ENCODE results near the gene CR1L.
"Not testable (repeated sequence)": the region's sequence is repeated elsewhere in the genome, so short reads cannot be mapped to it uniquely, and the experiment has no call there.

CR1L gene

DNA sequence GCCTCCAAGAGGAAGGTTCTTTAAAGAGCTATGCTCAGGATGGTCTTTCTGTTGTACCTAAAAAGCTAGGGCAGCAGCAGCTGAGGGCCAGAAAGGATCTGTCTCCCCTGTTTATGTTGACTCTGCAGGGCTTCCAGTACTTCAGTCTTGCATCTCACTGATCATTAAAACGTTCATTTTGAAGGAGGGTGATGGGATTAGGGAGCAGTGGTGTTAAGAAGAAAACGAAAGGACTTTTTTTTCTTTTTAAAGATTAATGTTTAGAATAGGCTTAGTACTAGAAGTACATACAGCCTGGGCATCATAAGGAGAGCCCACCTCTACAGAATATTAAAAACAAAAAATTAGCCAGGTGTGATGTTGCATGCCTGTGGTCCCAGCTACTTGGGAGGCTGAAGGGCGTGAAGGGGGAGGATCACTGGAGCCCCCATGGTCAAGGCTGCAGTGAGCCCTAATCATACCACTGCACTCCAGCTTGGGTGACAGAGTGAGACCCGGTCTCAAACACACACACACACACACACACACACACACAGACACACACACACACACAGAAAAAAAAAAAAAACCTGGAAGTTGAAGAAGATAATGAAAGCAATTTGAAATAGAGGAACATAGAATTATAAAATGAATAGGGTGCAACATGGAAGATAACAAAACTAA is 2.9 kb downstream of the CR1L start:
- no peak overlapping the region for H3K27ac ChIP-seq (ENCODE audit: low read length)
- peaks cover 0 to 6% of the 10 kb centered on the region in 2 donors for H3K4me1 ChIP-seq (ENCODE audit: control insufficient read depth in 1 of 2, insufficient read depth in 2 of 2, low read length in 2 of 2)
- no peaks in the 10 kb centered on the region for H3K27me3 ChIP-seq (ENCODE audit: low read depth, low read length)
- no peak overlapping the region for H3K4me3 ChIP-seq (ENCODE audit: low read depth in 1 of 2, low read length in 2 of 2)
- H3K36me3 ChIP-seq (ENCODE audit: control insufficient read depth in 1 of 2, insufficient read depth in 2 of 2, low read length in 2 of 2): no peaks in the 10 kb centered on the region
- no peaks in the 10 kb centered on the region for H3K9me3 ChIP-seq (ENCODE audit: control insufficient read depth in 1 of 2, low read length in 2 of 2)

- no peaks in the 10 kb centered on the region for H3K9me3 ChIP-seq (ENCODE audit: control insufficient read depth in 1 of 2, low read length in 2 of 2)
- H3K4me1 ChIP-seq (ENCODE audit: control insufficient read depth in 1 of 2, insufficient read depth in 2 of 2, low read length in 2 of 2): peaks cover 0 to 6% of the 10 kb centered on the region in 2 donors
- no peak overlapping the region for H3K4me3 ChIP-seq (ENCODE audit: low read depth in 1 of 2, low read length in 2 of 2)
- no peaks in the 10 kb centered on the region for H3K36me3 ChIP-seq (ENCODE audit: control insufficient read depth in 1 of 2, insufficient read depth in 2 of 2, low read length in 2 of 2)
- no peaks in the 10 kb centered on the region for H3K27me3 ChIP-seq (ENCODE audit: low read depth, low read length)
- no peak overlapping the region for H3K27ac ChIP-seq (ENCODE audit: low read length)
Observed at GRCh38 chr1:207648334-207649209, 3.6 kb downstream of the CR1L start.

GRCh38 chr1:207649210-207649753 is 4.3 kb downstream of the CR1L start:
- Histone ChIP-seq H3K36me3 (ENCODE audit: control insufficient read depth in 1 of 2, insufficient read depth in 2 of 2, low read length in 2 of 2) (no peaks in the 10 kb centered on the region), H3K27me3 (ENCODE audit: low read depth, low read length) (no peaks in the 10 kb centered on the region), H3K27ac (ENCODE audit: low read length) (no peak overlapping the region), H3K4me1 (ENCODE audit: control insufficient read depth in 1 of 2, insufficient read depth in 2 of 2, low read length in 2 of 2) (peaks cover 0 to 3% of the 10 kb centered on the region in 2 donors), H3K9me3 (ENCODE audit: control insufficient read depth in 1 of 2, low read length in 2 of 2) (no peaks in the 10 kb centered on the region), H3K4me3 (ENCODE audit: low read depth in 1 of 2, low read length in 2 of 2) (no peak overlapping the region)

DNA sequence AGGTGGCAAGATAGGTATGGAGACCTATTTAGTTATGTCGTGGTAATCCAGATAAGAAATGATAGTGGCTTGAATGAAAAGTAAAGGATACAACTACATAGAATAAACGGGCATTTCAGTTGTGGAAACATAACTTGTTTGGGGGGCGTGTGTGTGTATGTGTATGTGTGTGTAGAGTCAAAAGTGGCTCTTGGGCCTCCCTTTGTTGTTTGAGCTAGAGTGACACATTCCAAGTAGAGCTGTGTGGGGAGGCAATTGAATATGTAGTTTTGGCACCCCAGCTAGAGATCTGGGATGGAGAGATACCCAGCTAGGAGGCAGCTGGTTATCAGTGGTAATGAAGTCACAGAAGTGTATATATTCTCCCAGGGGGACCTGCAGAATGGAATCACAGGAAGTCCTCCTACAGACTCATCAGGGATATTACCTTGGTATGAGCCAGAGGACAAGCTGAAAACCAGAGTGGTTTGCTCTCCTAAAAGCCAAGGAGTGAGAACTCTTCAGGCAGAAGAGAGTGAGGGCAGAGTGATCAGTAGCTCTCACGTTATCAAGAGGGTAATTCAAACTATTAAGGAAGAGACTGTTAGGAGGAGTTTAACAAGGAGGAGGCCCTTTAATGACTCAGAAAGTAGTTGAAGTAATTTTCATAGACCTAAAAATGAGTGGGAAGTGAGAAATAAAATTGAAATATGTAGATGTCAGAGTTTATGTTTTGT is 5.1 kb downstream of the CR1L start:
- H3K36me3 ChIP-seq (ENCODE audit: control insufficient read depth in 1 of 2, insufficient read depth in 2 of 2, low read length in 2 of 2): no peaks in the 10 kb centered on the region
- H3K27me3 ChIP-seq (ENCODE audit: low read depth, low read length): no peaks in the 10 kb centered on the region
- H3K4me1 ChIP-seq (ENCODE audit: control insufficient read depth in 1 of 2, insufficient read depth in 2 of 2, low read length in 2 of 2): no peaks in the 10 kb centered on the region
- no peak overlapping the region for H3K27ac ChIP-seq (ENCODE audit: low read length)
- no peaks in the 10 kb centered on the region for H3K9me3 ChIP-seq (ENCODE audit: control insufficient read depth in 1 of 2, low read length in 2 of 2)
- no peak overlapping the region for H3K4me3 ChIP-seq (ENCODE audit: low read depth in 1 of 2, low read length in 2 of 2)

GRCh38 chr1:207651583-207651982 is 6.7 kb downstream of the CR1L start:
- Histone ChIP-seq H3K27ac (ENCODE audit: low read length) (no peak overlapping the region), H3K36me3 (ENCODE audit: control insufficient read depth in 1 of 2, insufficient read depth in 2 of 2, low read length in 2 of 2) (no peaks in the 10 kb centered on the region), H3K27me3 (ENCODE audit: low read depth, low read length) (no peaks in the 10 kb centered on the region), H3K9me3 (ENCODE audit: control insufficient read depth in 1 of 2, low read length in 2 of 2) (no peaks in the 10 kb centered on the region), H3K4me3 (ENCODE audit: low read depth in 1 of 2, low read length in 2 of 2) (no peak overlapping the region), H3K4me1 (ENCODE audit: control insufficient read depth in 1 of 2, insufficient read depth in 2 of 2, low read length in 2 of 2) (no peaks in the 10 kb centered on the region)

DNA sequence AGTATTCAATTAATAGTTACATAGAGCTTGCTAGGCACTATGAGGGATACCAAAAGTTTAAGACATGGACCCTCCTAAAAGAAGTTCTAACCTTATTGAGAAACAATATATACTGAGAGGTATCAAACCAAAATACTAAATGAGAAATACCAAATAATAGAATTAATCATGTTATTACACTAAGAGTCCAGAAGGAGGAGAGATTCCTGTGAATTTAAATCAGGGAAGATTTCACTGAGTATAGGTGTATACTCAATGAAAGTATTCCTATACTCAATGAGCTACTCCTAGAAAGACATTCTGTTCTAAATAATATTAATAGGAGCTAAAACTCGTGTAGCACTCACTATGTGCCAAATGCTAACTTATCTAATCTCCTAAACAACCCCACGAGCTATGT is 9.4 kb downstream of the CR1L start:
- H3K4me1 ChIP-seq (ENCODE audit: control insufficient read depth in 1 of 2, insufficient read depth in 2 of 2, low read length in 2 of 2): no peaks in the 10 kb centered on the region
- no peaks in the 10 kb centered on the region for H3K27me3 ChIP-seq (ENCODE audit: low read depth, low read length)
- no peaks in the 10 kb centered on the region for H3K9me3 ChIP-seq (ENCODE audit: control insufficient read depth in 1 of 2, low read length in 2 of 2)
- no peak overlapping the region for H3K27ac ChIP-seq (ENCODE audit: low read length)
- no peak overlapping the region for H3K4me3 ChIP-seq (ENCODE audit: low read depth in 1 of 2, low read length in 2 of 2)
- no peaks in the 10 kb centered on the region for H3K36me3 ChIP-seq (ENCODE audit: control insufficient read depth in 1 of 2, insufficient read depth in 2 of 2, low read length in 2 of 2)

DNA sequence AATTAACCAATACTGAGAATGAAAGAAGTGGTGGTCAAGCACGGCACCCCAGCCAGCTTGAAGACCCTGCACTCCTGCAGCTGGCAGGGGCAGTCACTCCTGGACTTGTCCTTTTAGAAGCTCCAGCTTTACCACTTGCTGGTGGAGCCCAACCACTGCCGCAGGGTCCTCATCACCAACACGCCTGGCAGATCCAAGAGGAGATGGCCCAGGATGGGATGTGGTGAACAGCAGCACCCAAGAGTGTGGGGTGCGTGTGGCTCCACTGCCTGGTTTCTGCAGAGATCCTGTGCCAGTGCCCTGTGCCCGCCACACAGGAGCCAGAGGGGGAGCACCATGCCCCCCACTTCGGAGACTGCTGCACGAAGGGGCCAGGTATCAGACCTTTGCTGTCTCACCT is 13.5 kb downstream of the CR1L start:
- Histone ChIP-seq H3K27me3 (ENCODE audit: low read depth, low read length) (no peaks in the 10 kb centered on the region), H3K4me3 (ENCODE audit: low read depth in 1 of 2, low read length in 2 of 2) (no peak overlapping the region), H3K4me1 (ENCODE audit: control insufficient read depth in 1 of 2, insufficient read depth in 2 of 2, low read length in 2 of 2) (no peaks in the 10 kb centered on the region)

DNA sequence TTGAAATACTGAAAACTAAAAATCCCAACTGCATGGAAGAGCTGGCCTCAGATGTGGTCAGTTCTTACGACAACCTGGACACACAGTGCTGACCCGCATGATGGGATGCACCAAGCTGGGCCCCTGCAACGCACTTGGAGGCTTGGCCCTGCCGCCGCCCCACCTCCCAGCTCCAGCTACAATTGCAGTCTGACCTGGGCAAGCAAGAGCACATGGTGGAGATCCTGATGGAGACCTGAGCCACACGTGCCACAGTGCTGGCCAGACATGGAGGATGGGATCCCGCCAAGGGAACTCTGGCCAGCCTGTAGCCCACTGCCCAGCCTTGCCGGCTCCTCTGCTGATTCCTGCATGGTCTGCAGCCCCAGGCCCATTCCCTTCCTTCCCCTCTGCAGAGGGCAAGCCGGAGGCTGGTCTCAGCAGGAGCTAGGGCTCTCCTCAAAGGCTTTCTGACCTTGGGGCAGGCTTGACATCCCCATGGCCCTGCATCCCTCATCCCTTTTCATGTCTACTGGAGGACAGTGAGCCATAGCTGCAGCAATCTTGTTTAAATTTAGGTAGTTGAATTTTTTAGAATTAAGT is 14.1 kb downstream of the CR1L start:
- Histone ChIP-seq H3K27me3 (ENCODE audit: low read depth, low read length) (no peaks in the 10 kb centered on the region), H3K27ac (ENCODE audit: low read length) (no peak overlapping the region), H3K4me3 (ENCODE audit: low read depth in 1 of 2, low read length in 2 of 2) (no peak overlapping the region), H3K4me1 (ENCODE audit: control insufficient read depth in 1 of 2, insufficient read depth in 2 of 2, low read length in 2 of 2) (no peaks in the 10 kb centered on the region), H3K9me3 (ENCODE audit: control insufficient read depth in 1 of 2, low read length in 2 of 2) (no peaks in the 10 kb centered on the region), H3K36me3 (ENCODE audit: control insufficient read depth in 1 of 2, insufficient read depth in 2 of 2, low read length in 2 of 2) (no peaks in the 10 kb centered on the region)

More for the DNA sequence above, 13.5 kb downstream of the CR1L start:
- Histone ChIP-seq H3K9me3 (ENCODE audit: control insufficient read depth in 1 of 2, low read length in 2 of 2) (no peaks in the 10 kb centered on the region), H3K36me3 (ENCODE audit: control insufficient read depth in 1 of 2, insufficient read depth in 2 of 2, low read length in 2 of 2) (no peaks in the 10 kb centered on the region), H3K27ac (ENCODE audit: low read length) (no peak overlapping the region)

GRCh38 chr1:207659545-207660153 is 14.7 kb downstream of the CR1L start:
- Histone ChIP-seq H3K27me3 (ENCODE audit: low read depth, low read length) (no peaks in the 10 kb centered on the region), H3K4me1 (ENCODE audit: control insufficient read depth in 1 of 2, insufficient read depth in 2 of 2, low read length in 2 of 2) (no peaks in the 10 kb centered on the region), H3K27ac (ENCODE audit: low read length) (no peak overlapping the region), H3K4me3 (ENCODE audit: low read depth in 1 of 2, low read length in 2 of 2) (no peak overlapping the region), H3K36me3 (ENCODE audit: control insufficient read depth in 1 of 2, insufficient read depth in 2 of 2, low read length in 2 of 2) (no peaks in the 10 kb centered on the region), H3K9me3 (ENCODE audit: control insufficient read depth in 1 of 2, low read length in 2 of 2) (no peaks in the 10 kb centered on the region)

DNA sequence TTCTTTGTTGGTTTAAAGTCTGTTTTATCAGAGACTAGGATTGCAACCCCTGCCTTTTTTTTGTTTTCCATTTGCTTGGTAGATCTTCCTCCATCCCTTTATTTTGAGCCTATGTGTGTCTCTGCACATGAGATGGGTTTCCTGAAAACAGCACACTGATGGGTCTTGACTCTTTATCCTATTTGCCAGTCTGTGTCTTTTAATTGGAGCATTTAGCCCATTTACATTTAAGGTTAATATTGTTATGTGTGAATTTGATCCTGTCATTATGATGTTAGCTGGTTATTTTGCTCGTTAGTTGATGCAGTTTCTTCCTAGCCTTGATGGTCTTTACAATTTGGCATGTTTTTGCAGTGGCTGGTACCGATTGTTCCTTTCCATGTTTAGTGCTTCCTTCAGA is 16.5 kb downstream of the CR1L start:
- not testable (repeated sequence) for H3K9me3 ChIP-seq (ENCODE audit: control insufficient read depth in 1 of 2, low read length in 2 of 2); H3K4me3 ChIP-seq (ENCODE audit: low read depth in 1 of 2, low read length in 2 of 2); H3K27ac ChIP-seq (ENCODE audit: low read length); H3K36me3 ChIP-seq (ENCODE audit: control insufficient read depth in 1 of 2, insufficient read depth in 2 of 2, low read length in 2 of 2); H3K27me3 ChIP-seq (ENCODE audit: low read depth, low read length); H3K4me1 ChIP-seq (ENCODE audit: control insufficient read depth in 1 of 2, insufficient read depth in 2 of 2, low read length in 2 of 2)

All from muscle layer of duodenum (tissue), 2 donors.